ENCODE data around the gene SLC35E2B. TPM values are rescaled to one million over a fixed set of nuclear protein-coding genes. Genes with fewer than 3 reads are reported as not detected.

Gene SLC35E2B
- total and polyA plus RNA-seq, 3 experiments from 2014 or later, result 29.7 to 47.5 (median 29.9) TPM

DNA sequence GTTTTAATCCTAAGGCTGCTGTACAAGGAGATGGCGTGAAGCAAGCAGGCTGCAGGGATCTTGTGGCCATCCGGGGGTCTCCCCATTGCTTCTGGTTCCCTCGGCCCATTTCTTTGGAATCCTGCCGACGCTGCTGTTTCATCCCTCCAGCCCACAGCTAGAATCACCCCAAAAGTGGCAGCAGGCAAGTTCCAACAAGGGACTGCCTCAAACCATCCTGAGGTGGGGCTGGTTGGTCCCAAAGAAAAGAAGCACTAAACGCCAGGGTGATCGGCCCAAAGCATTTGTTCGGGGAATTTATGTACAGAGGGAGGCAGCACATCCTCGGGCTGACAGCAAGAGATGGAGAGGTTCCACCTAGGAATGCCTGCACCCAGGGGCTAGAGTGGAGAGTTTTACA, 81.8 kb downstream of the SLC35E2B start:
- peaks cover 22 to 34% (median 30%) of the 10 kb centered on the region in 3 donors for H3K4me1 Mint-ChIP-seq
- Histone ChIP-seq H3K4me1 (ENCODE audit: insufficient read depth, low read length) (peaks cover 27% of the 10 kb centered on the region), H3K9me3 (ENCODE audit: low read length) (no peaks in the 10 kb centered on the region), H3K27ac (ENCODE audit: low read depth, low read length) (no peak overlapping the region), H3K4me3 (ENCODE audit: low read length) (no peak overlapping the region), H3K27me3 (ENCODE audit: insufficient read depth, low read length, poor library complexity, severe bottlenecking) (no peaks in the 10 kb centered on the region), H3K36me3 (ENCODE audit: insufficient read depth, low read length) (no peaks in the 10 kb centered on the region)
- POLR2A ChIA-PET, result no interaction called here
- H3K27ac Mint-ChIP-seq, result peak overlapping the region in 1 of 8 donors; percentile 63
- no peak for DNase-seq
- no peaks in the 10 kb centered on the region for H3K27me3 Mint-ChIP-seq
- H3K36me3 Mint-ChIP-seq, result peaks cover 0 to 13% (median 0%) of the 10 kb centered on the region in 3 donors
- CTCF ChIA-PET, result no interaction called here
- peak overlapping the region in 2 of 7 donors; percentile 30 to 40 for H3K4me3 Mint-ChIP-seq
- peaks cover 0 to 2% (median 0%) of the 10 kb centered on the region in 5 donors for H3K9me3 Mint-ChIP-seq

DNA sequence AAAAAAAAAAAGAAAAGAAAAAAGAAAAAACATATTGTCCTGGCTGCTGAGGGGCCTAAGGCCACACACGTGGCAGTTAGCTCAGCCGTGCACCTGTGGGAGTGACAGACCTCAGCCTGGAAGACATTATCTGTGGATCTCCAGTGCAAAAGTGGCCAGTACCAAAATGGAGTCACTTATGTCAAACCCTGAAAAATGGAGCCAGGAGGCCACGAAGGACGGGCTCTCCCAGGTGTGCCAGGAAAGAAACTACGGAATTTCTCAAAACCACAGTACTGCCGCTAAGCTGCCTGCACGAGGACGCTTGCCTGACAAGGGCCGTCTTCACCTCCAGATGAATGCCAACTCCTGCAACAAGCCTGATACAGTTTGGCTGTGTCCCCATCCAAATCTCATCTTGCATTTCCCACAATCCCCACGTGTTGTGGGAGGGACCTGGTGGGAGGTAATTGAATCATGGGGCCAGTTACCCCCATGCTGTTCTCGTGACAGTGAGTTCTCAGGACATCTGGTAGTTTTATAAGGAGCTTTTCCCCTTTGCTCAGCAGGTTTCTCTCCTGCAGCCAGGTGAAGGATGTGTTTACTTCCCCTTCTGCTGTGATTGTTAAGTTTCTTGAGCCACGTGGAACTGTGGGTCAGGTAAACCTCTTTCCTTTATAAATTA, 82.6 kb downstream of the SLC35E2B start:
- Histone ChIP-seq H3K36me3 (ENCODE audit: insufficient read depth, low read length) (no peaks in the 10 kb centered on the region), H3K27me3 (ENCODE audit: insufficient read depth, low read length, poor library complexity, severe bottlenecking) (no peaks in the 10 kb centered on the region), H3K9me3 (ENCODE audit: low read length) (no peaks in the 10 kb centered on the region), H3K27ac (ENCODE audit: low read depth, low read length) (no peak overlapping the region), H3K4me3 (ENCODE audit: low read length) (no peak overlapping the region), H3K4me1 (ENCODE audit: insufficient read depth, low read length) (peaks cover 27% of the 10 kb centered on the region)
- no peak overlapping the region for H3K4me3 Mint-ChIP-seq
- H3K9me3 Mint-ChIP-seq, result peaks cover 0 to 2% (median 0%) of the 10 kb centered on the region in 5 donors
- H3K27ac Mint-ChIP-seq, result no peak overlapping the region
- H3K36me3 Mint-ChIP-seq, result peaks cover 0 to 11% (median 0%) of the 10 kb centered on the region in 3 donors
- ChIA-PET POLR2A (interaction anchor here (0.6 kb wide), 1 partner anchor 19 kb away, joined by 3 read pairs; no protein-coding TSS in a partner anchor), CTCF (interaction anchor here (1.1 kb wide), 1 partner anchor 19 kb away, joined by 4 read pairs; no protein-coding TSS in a partner anchor)
- DNase-seq, result no peak
- no peaks in the 10 kb centered on the region for H3K27me3 Mint-ChIP-seq
- H3K4me1 Mint-ChIP-seq, result peaks cover 20 to 32% (median 29%) of the 10 kb centered on the region in 3 donors

Other genes starting within 250 kb of the SLC35E2B start
- 1 to 10 TPM in 1 of 2 experiments, under 1 TPM in 1; 0.53 to 1.9 TPM for gene ATAD3C, start 243.1 kb downstream of the SLC35E2B start, total RNA-seq
- gene ATAD3C, start 243.1 kb downstream of the SLC35E2B start, polyA plus RNA-seq, result 4.3 TPM
- gene ATAD3B, start 221.0 kb downstream of the SLC35E2B start, total RNA-seq, result 10 to 100 TPM; 81.6 to 86.6 TPM
- gene ATAD3B, start 221.0 kb downstream of the SLC35E2B start, polyA plus RNA-seq, result 7.9 TPM
- 10 to 100 TPM; 97.4 to 98.7 TPM for gene ATAD3A, start 180.6 kb downstream of the SLC35E2B start, total RNA-seq
- 16.0 TPM for gene ATAD3A, start 180.6 kb downstream of the SLC35E2B start, polyA plus RNA-seq
- gene TMEM240, start 152.2 kb downstream of the SLC35E2B start, total RNA-seq, result under 1 TPM; 0.33 to 0.59 TPM
- gene TMEM240, start 152.2 kb downstream of the SLC35E2B start, polyA plus RNA-seq, result not detected
- gene SSU72, start 117.9 kb downstream of the SLC35E2B start, total RNA-seq, result 100 to 1,000 TPM; 123 to 128 TPM
- 231 TPM for gene SSU72, start 117.9 kb downstream of the SLC35E2B start, polyA plus RNA-seq
- gene FNDC10, start 92.7 kb downstream of the SLC35E2B start, total RNA-seq, result 1 to 10 TPM; 2.9 to 3.1 TPM
- gene FNDC10, start 92.7 kb downstream of the SLC35E2B start, polyA plus RNA-seq, result 1.1 TPM
- gene MIB2, start 77.3 kb downstream of the SLC35E2B start, total RNA-seq, result 10 to 100 TPM; 45.7 to 46.6 TPM
- gene MIB2, start 77.3 kb downstream of the SLC35E2B start, polyA plus RNA-seq, result 40.4 TPM
- gene MMP23B, start 60.6 kb downstream of the SLC35E2B start, total RNA-seq, result 1 to 10 TPM; 2.1 to 2.9 TPM
- gene MMP23B, start 60.6 kb downstream of the SLC35E2B start, polyA plus RNA-seq, result 3.4 TPM
- gene CDK11B, start 33.8 kb downstream of the SLC35E2B start, total RNA-seq, result 10 to 100 TPM; 42.2 to 45.6 TPM
- 18.3 TPM for gene CDK11B, start 33.8 kb downstream of the SLC35E2B start, polyA plus RNA-seq
- 10 to 100 TPM; 68.8 to 70.7 TPM for gene CDK11A, start 31.6 kb upstream of the SLC35E2B start, total RNA-seq
- gene CDK11A, start 31.6 kb upstream of the SLC35E2B start, polyA plus RNA-seq, result 18.4 TPM
- 10 to 100 TPM; 75.4 to 77.0 TPM for gene NADK, start 85.7 kb upstream of the SLC35E2B start, total RNA-seq
- 29.9 TPM for gene NADK, start 85.7 kb upstream of the SLC35E2B start, polyA plus RNA-seq
- gene GNB1, start 198.3 kb upstream of the SLC35E2B start, total RNA-seq, result 100 to 1,000 TPM; 436 to 470 TPM
- 114 TPM for gene GNB1, start 198.3 kb upstream of the SLC35E2B start, polyA plus RNA-seq
- under 1 TPM; 0.46 to 0.78 TPM for gene CALML6, start 222.5 kb upstream of the SLC35E2B start, total RNA-seq
- gene CALML6, start 222.5 kb upstream of the SLC35E2B start, polyA plus RNA-seq, result not detected
- gene TMEM52, start 226.5 kb upstream of the SLC35E2B start, total RNA-seq, result 1 to 10 TPM in 1 of 2 experiments, under 1 TPM in 1; 0.94 to 1.4 TPM
- 0.32 TPM for gene TMEM52, start 226.5 kb upstream of the SLC35E2B start, polyA plus RNA-seq

Data from CD8-positive, alpha-beta memory T cell (primary cell).